H54 (cell line): ENCODE results near the gene DYNC2H1.
"Not testable (repeated sequence)": the region's sequence is repeated elsewhere in the genome, so short reads cannot be mapped to it uniquely, and the experiment has no call there.

Experiments
- DNase-seq: peaks from one replicate; pipeline ENCODE4 v3.0.0; 2011; ENCODE audit warnings: low spot score, mixed read lengths; ENCODE audit not compliant: insufficient read length
- FAIRE-seq: peaks from 3 replicates; lab custom pipeline; 2011; peaks lifted over from hg19 to GRCh38; lab: Jason Lieb, UNC
- POLR2A ChIP-seq: IDR thresholded peaks from 2 replicates; pipeline ENCODE4 v1.6.1; 2011; ENCODE audit warnings: low read depth, mild to moderate bottlenecking, low read length

The DYNC2H1 gene

GRCh38 chr11:103091064-103091800, 18.0 kb upstream of the DYNC2H1 start:
- DNase-seq (peak; percentile 2), FAIRE-seq (no peak)
- no peak for TF ChIP-seq POLR2A

- peak; percentile 89 for FAIRE-seq
- DNase-seq, result peak; percentile 71
- peak; percentile 82 for TF ChIP-seq POLR2A
These were observed 17.3 kb upstream of the DYNC2H1 start, which contains the start of gene DCUN1D5 for GRCh38 chr11:103091801-103092524. DCUN1D5 (minus strand) TSS chr11:103092160; CDS start chr11:103091872, 288 bp downstream.

- DNase-seq (no peak), FAIRE-seq (no peak)
- TF ChIP-seq POLR2A, result no peak
These were observed 11.9 kb upstream of the DYNC2H1 start for GRCh38 chr11:103097279-103097678.

GRCh38 chr11:103109818-103110388, 677 bp downstream of the DYNC2H1 start:
- no peak for TF ChIP-seq POLR2A
- DNase-seq, result no peak
- FAIRE-seq, result peak; percentile 88

- TF ChIP-seq POLR2A, result no peak
- no peak for DNase-seq
- FAIRE-seq, result no peak
These were observed 1.2 kb downstream of the DYNC2H1 start for GRCh38 chr11:103110391-103110790.

GRCh38 chr11:103111400-103111799, 2.2 kb downstream of the DYNC2H1 start:
- no peak for FAIRE-seq
- no peak for DNase-seq
- no peak for TF ChIP-seq POLR2A

- DNase-seq (no peak), FAIRE-seq (no peak)
- no peak for TF ChIP-seq POLR2A
These were observed 3.1 kb downstream of the DYNC2H1 start for GRCh38 chr11:103112364-103112763.

GRCh38 chr11:103114836-103115235, 5.6 kb downstream of the DYNC2H1 start:
- TF ChIP-seq POLR2A, result no peak
- DNase-seq (no peak), FAIRE-seq (no peak)

GRCh38 chr11:103125462-103125861, 16.2 kb downstream of the DYNC2H1 start:
- DNase-seq, result no peak
- TF ChIP-seq POLR2A, result no peak
- FAIRE-seq, result no peak

GRCh38 chr11:103141986-103142385, 32.8 kb downstream of the DYNC2H1 start:
- not testable (repeated sequence) for DNase-seq, FAIRE-seq

- no peak for FAIRE-seq
- TF ChIP-seq POLR2A, result no peak
These were observed 38.4 kb downstream of the DYNC2H1 start for GRCh38 chr11:103147627-103148026.

GRCh38 chr11:103157542-103157941, 48.3 kb downstream of the DYNC2H1 start:
- DNase-seq (no peak), FAIRE-seq (no peak)
- TF ChIP-seq POLR2A, result no peak

More at GRCh38 chr11:103147627-103148026, 38.4 kb downstream of the DYNC2H1 start:
- DNase-seq, result no peak

GRCh38 chr11:103164093-103164796, 55.0 kb downstream of the DYNC2H1 start:
- FAIRE-seq (no peak), DNase-seq (no peak)
- TF ChIP-seq POLR2A, result no peak

- TF ChIP-seq POLR2A, result no peak
- FAIRE-seq, result no peak
- no peak for DNase-seq
These were observed 57.9 kb downstream of the DYNC2H1 start for GRCh38 chr11:103167166-103167565.

GRCh38 chr11:103170865-103171264, 61.6 kb downstream of the DYNC2H1 start:
- TF ChIP-seq POLR2A, result no peak
- DNase-seq, result no peak
- FAIRE-seq, result no peak
